Forelimb muscle (tissue), 1 donor: ENCODE results near the gene APBA1. TPM values are rescaled to one million over a fixed set of nuclear protein-coding genes. Genes with fewer than 3 reads are reported as not detected.

Experiments used
- DNase-seq: peaks from one replicate; pipeline ENCODE4 v3.0.0-alpha.2; 2013; ENCODE audit warnings: low read depth
- polyA plus RNA-seq: library from polyadenylated mRNA; unstranded; fragments of 120-200 nt; gene quantifications from one replicate; pipeline ENCODE4 v1.2.1, GENCODE V29; 2013; ENCODE audit not compliant: insufficient read length

The APBA1 gene
- polyA plus RNA-seq, 1 donor, result 5.3 TPM

DNA sequence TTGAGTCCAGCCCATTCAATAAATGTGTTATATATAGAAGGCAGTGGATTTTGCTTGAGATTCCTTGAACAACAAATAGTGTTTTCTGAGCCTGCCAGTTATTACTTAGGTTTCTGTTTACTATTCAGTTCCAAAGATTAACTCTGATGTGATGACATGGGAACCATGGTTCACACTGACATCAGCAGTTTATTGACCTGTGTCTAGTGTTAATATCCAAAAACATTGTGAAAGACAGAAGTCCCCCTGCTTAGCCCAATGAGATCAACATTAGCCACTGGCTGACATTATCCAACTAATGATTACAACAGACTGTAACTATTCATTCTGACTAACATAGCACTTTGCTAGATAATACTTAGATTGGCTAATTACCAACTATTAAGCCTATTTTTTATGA, 14.9 kb downstream of the APBA1 start:
- no peak for DNase-seq

DNA sequence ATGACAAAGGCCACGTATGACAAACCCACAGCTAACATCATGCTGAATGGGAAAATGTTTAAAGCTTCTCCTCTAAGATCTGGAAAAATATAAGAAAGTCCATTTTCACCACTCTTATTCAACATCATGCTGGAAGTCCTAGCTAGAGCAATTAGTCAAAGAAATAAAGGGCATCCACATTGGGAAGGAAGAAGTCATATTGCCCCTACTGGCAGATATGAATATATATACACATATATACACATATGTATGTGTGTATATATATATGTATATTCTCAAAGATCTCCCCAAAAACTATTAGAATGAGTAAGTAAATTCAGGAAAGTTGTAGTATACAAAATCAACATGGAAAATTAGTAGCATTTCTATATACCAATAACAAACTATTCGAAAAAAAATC, 17.1 kb downstream of the APBA1 start:
- no peak for DNase-seq

DNA sequence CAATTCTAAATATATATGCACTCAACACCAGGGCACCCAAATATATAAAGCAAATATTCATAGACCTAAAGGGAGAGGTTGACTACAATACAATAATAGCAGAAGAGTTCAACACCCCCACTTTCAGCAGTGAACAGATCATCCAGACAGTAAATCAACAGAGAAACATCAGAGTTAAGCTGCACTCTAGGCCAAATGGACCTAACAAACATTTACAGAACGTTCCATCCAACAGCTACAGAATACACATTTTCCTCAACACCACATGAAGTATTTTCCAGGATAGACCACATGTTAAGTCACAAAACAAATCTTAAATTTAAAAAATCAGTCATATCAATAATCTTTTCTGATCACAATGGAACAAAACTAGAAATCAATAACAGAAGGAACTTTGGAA, 18.9 kb downstream of the APBA1 start:
- no peak for DNase-seq

DNA sequence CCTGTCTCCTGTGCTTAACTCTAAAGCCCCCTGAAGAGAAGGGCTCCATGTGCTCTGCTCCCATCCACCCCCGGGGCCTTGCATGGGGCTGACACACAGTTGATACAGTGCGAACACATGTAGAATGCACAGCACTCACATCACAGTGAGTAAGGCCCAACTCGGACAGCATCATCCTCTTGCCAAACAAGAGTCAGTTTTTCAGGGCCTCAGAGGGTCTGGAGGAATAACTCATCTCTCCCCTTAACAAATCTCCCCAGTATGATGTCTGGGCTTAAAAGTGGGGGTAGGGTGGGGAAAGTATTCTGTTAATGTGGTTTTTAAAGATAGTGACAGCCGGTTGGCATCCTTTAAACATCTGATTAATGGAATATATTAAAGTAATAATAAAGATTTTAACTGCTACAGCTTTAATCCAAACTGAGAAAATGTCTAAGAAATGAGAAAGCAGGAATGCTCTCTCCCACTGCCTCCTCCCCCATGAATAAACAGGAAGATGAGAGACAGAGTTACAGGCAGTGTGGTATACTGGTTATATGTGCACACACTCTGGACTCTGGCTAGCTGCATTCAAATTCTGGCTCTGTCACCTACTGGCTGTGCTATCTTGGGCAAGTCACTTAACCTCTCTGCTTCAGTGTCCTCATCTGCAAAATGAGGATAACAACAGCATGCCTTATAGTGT, 22.5 kb downstream of the APBA1 start:
- no peak for DNase-seq

DNA sequence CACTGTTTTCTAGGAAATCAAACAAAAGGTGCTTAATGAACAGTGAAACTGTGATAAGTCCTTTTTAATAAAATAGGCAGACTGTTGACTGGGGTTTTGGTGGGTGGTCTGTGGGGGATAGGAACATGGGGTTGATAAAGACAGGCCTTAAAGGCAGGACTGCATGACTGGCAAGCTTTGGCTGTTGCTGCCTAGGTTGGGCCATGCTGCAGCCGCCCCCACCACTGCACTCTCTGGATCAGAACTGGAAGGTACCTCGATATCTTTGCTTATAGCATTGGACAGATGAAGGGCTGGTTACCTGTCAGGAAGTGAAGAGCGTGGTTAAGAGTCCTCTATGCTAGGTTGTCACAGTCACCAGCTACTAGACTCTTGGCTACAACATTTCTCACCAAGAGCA, 24.4 kb downstream of the APBA1 start:
- no peak for DNase-seq

DNA sequence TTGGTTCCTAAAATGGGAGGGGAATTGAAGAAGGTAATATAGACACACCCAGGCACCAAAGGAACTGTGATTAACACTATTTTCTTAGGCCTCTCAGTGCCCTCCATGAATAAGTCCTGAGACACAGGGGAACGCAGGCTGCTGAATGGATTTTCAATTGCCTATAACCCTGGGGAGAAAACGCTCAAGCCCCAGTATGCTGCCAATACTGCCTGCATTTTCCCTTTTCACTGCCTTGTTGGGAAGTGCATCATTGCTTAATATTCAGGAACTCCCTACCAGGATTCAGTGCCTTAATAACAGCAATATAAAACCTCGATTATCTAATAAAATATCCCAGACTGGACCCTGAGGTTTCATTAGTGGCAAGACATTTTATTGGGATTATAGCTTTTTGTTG, 25.4 kb downstream of the APBA1 start:
- DNase-seq, result no peak

DNA sequence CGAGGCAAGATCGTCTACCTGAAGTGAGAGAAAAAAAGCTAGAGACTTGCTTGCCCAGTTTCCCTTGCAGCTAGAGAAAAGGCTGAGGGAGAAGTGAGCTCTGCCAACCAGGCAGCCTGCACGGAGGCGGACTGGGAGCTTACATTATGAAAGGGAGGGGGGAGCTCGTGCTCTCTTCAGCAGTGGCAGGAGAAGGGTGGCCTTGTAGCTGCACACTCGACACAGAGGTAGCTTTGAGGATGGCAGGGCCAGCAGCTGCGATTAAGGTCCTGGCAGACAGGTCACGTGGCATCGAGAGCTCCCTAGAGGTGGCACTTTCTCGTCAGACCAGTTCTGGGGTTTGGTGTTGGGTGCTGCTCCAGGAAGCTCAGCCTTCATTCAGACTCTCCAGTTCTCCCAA, 26.7 kb downstream of the APBA1 start:
- DNase-seq, result no peak

DNA sequence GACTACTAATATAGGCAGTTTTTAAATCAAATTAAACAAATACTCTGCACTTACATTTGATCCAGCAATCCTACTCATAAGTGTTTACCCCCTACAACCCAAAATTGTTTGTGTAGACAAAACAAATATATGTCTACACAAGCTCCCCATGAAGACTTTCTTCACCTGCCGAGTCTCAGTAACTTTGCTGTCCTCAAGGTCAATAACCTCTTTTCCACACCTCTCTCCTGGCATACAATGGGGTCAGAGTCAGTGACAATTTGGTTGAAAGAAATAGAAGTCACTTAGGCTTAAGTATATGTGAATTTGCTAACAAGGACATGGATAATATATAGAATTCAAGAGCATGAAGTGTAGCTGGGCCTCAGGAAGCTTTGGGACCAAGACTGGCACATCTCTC, 29.1 kb downstream of the APBA1 start:
- no peak for DNase-seq

DNA sequence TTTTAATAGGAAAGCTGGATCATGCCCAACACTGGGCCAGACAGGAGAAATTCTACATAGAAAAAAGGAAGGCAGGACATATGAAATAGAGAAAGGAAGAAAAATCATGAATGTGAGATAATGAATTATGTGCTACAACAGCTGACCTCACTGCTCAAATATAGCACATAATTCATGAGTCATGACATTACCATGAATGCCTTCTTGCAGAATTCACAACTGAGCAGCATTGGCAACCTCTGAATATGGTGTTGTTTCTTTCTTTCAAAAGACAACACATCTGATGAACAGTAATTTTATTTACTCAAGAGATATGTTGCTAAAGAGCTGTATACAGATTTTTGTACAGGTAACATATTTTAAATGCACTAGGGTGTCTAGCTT, 34.4 kb downstream of the APBA1 start:
- DNase-seq, result no peak

DNA sequence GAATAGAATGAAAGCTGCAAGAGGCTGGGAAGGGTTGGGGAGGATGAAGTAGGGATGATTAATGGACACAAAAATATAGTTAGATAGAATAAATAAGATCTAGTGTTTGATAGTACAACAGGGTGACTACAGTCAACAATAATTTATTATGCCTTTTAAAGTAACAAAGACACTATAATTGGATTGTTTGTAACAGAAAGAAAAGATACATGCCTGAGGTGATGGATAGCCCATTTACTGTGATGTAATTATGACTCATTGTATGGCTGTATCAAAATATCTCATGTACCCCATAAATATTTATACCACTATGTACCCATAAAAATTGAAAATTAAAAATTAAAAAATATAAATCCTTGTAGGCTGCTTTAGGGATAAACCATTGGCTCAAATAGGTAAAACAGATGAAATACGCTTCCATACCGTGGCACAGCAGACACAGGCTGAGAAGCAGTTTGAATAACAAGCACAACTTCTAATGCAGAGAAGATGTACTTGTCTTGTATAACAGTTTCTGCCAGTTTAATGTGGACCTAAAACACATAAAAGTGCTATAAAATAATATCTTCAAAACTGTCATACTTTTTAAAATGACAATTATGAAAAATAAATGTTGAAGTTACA, 34.9 kb downstream of the APBA1 start:
- no peak for DNase-seq

DNA sequence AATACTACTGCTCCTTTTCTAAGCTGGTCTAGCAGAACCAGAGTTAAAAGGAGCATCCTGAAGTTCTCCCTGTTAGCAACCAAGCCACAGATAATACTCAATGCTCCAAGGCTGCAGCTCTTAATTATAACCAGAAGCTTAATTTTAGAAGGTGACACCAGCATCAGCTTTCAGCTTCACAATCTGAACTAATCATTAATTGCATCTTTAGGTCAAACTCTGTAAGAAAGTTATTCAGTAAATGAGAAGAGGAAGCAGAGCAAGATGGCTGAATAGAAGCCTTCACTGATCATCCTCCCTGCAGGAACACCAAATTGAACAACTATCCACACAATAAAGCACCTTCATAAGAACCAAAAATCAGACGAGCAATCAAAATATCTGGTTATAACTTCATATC, 38.5 kb downstream of the APBA1 start:
- no peak for DNase-seq

DNA sequence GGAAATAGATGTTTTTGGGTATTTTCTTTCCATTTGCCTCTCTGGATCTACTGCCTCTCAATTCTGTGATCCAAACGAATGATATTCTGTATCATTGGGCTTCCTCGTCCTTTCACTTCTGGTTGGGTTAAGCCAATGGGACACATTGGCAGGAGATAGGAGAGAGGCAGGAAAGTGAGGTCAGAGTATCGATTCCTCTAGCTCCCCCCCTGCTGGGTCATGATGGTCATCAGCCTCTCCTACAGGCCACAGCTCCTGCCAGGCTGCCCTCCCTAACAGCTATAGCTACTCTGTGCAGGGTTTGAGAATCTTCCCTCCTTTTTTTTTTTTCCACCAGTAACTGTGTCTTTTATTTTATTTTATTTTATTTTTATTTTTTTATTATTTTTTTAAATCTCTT, 39.4 kb downstream of the APBA1 start:
- DNase-seq, result no peak

DNA sequence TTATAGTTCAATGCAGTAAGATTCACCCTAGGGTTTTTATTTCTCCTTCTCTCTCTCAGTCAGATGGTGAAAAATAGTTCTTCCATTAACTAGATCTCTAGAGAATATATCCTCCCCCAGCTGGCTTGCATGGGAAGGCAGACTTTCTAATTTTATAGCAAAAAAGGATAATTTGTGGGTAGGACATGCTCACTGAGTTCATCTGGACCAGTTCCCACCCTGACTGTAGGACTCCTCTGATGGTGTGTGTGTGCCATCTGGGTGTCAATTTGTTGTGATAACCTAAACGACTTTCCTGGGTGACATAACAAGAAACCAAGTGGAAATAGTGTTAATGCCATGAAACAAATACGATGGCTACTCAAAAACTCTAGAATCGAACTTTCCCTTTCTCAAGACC, 44.9 kb downstream of the APBA1 start:
- DNase-seq, result no peak

DNA sequence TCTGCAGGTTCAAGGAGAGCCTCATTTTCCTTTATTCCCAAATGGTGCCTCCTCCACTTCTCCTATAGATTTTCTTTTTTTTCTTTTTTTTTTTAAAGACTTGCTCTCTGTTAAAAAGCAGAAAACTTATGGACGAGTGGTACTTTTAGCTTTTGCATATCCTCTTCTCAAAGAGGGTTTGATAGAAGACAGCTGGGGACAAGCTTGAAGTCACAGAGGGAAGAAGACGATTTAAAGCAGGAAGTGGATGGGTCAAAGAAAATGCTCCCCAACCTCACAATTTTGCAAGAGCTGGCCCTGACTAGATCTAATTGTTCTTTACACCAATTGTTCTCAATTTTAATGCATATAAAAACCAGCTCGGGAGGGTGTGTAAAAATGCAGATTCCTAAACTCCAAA, 48.9 kb downstream of the APBA1 start:
- no peak for DNase-seq

DNA sequence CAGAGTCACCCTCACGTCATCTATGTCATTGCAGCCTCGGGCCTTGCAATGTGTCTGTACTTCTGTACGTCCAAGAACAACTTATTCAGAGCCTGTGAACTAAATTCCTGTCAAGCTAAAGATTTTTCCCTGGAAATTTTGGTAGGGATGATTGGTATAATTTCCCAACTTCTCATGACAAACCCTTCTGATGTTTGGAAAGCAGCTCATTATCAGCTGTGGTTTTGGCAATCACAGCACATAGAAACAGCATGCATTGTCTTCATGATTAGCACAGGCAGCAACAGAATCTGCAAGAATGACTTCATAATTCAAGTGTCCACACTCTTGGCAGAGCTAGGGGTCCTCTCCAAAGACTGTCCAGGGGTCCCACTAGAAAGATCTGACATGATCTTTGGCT, 49.5 kb downstream of the APBA1 start:
- no peak for DNase-seq

DNA sequence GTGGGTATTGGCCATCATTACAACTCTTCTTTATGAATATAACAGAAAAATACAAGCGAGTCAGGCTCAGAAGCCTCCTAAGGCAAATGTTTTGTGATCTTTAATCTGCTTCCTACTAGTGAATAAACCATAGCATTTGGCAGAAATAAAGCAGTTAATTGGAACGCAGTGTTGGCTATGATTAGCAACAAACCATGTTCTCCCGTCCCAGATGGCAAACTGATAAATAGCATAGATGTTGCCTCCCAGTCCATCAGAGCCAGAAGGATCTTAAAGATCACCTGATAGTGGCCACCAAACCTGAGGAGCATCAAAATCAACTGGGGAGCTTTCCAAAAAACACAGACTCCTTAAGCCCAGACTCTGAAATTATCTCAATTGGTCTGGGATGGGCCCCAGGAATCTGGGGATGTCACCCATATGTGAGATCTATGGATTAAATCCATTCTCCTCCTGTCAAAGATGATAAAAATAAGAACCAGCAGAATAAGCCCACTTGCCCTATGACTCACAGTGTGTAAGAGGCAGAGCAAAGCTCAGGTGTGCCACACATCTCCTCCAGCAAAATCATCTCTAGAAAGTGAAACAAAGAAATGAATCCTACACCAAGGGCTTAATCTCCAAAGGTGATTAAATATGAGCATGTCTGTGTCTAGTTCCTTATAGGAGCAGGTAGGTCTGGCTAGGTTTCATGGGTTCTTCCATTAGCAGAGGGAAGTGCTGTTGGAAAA, 50.3 kb downstream of the APBA1 start:
- no peak for DNase-seq

DNA sequence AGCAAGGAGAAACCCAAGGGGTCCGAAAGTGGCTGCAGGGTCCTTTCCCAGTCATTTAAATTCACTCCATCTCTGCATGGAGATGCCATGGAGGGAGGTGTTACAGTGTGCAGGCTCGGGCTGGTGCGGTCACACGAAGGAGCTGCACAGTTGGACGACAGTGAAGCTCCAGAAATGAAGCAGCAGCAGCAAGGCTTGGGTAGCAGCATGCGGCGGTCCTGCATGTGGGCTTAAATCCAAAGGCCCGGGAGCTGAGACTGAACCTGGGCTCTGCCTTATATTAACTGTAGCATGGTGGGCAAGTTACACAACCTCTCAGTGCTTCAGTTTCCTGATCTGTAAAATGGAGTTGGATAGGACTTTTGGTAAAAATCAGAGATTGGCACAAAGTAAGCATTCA, 51.4 kb downstream of the APBA1 start:
- DNase-seq, result no peak

DNA sequence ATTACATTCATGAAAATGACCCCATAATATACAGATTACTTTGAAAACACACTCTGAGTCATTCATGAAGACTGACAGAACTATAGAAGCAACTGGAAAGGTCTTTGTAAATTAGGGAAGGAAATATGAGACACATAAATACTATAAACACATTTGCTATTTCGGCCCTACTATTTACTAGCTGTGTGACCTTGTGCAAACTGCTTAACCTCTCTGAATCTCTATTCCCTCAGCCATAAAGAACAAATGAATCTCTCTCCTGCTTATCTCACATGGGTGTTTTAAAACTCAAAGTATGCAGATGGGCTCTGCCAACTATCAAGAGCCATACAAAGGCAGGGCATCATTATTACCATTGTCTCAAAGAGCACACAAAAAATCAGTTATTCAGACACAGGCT, 52.9 kb downstream of the APBA1 start:
- no peak for DNase-seq

DNA sequence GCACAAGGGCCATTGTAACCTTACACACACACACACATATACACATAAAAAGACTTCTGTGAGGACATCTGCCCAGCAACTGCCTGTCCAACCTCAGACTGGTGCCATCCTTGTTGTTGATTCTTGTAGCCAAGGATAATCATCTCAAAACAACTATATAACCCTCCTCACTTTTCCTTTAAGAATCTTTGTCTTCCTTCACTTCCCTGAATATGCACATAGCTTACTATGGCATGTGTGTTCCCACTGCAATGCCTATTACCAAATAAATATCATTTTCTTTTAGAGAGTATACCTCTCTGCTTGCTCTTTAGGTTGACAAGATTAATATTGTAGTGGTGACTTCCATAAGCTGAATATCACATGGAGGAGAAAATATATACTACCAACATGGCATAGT, 55.2 kb downstream of the APBA1 start:
- no peak for DNase-seq

DNA sequence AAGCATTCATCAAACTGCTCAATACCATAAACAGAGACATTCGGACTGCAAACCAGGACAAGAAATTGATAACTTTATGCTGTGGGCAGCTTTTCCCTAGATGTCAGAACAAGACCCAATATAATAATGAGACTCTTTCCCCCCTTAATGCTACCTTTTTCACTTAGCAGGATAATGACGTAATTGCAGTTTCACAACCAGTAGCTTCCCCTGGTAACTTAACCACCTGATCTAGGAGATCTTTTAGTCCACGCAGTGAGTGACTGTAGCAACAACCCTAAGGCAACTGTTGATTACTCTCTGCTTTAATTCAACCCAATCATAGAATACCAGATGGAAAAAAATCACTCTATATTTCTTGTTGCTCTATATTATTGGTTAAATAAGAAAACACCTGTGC, 56.3 kb downstream of the APBA1 start:
- no peak for DNase-seq

DNA sequence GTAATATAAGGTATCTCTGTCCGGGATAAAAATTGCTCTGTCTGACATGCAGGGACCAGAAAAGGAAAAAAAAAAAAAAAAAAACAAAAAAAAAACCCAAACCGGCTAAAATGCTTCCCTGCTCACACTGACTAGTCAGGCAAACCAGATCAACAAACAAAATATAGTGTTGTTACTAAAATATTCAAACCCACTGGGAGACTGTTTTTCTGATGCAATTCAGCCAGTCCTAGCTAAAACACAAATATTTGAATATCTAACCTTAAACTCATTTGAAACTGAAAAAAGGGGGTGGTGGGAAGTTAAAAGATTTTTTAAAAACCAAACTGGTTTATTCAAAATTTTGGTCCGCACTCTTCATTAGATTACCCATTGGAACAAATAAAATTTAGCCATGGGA, 61.0 kb downstream of the APBA1 start:
- DNase-seq, result no peak

DNA sequence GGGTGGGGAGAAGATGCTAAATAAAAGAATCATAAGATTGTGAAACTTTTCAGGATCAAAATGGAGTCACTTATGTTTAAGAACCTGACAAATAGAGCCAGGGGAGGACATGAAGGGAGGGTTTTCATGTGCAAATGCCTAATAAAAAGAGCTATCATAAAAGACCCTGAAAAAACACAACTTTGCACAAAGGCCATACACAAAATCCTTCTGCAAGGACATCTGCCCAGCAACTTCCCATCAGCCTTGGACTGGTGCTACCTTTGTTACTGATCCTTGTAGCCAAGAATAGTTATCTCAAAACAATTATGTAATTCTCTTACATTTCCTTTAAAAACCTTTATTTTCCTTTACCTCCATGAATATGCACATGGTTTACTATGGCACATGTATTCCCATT, 63.0 kb downstream of the APBA1 start:
- DNase-seq, result no peak

DNA sequence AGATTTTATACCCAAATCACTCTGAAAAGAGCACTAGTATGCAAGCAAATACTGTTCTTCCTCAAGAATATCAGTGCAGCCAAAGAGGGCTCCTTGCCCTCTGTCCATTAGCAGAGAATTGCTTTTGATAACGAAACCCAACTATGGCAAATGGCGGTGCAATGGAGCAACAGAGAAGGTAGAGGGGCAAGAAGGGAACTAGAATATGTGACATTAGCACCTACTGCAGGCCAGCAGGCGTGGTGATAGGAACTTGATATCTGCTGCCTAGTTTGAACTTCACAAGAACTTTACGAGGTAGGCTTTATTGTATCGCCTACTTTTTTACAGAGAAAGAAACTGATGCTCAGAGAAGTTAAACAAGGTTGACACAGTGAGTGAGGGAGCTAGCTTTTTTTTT, 66.1 kb downstream of the APBA1 start:
- DNase-seq, result no peak
